Activated naive CD4-positive, alpha-beta T cell treated with Interleukin-2 at 50 U/mL for 16 hours (primary cell): Measurements from ENCODE around the gene GJA1.
"Not testable (repeated sequence)": the region's sequence is repeated elsewhere in the genome, so short reads cannot be mapped to it uniquely, and the experiment has no call there.

Experiments used
- DNase-seq: peaks from one replicate; pipeline ENCODE4 v3.0.0-alpha.2; 2020

GJA1 gene

DNA sequence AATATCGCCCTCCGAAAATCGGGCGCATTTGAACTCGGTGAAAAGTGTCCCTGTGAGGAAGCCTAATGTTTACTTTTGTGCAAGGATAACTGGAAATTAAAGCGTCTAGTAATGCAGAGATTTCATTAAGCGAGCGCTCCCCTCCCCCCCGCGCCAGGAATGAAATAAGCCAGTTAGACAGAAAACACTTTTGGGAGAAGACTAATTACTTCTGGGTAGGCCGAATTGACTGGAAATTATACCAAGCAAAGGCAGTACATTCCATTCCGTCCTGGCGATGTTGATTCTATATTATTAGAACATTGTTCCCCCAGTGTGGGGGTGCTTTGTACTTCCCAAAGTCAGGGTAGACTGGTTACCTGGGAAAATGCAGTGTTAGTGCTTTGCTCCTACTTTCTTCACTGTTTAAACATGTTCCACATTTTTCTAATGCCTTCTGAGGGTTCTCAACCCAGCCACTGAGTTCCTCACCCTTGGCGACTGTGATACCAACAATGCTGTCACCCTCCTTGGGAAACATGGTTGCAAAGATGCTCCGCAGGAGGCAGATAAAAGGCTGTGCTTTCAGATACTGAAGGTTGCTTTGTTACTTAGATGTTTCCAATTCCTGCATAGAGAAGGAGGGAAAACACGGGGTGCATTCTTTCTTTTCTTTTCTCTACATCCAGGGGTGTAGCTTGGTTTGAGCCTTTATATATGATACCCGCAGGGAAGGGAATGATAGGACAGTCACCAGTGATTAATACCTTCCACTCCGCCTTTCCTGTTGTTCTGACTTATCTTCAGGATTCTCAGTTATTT, 2.6 kb downstream of the GJA1 start:
- DNase-seq = no peak

DNA sequence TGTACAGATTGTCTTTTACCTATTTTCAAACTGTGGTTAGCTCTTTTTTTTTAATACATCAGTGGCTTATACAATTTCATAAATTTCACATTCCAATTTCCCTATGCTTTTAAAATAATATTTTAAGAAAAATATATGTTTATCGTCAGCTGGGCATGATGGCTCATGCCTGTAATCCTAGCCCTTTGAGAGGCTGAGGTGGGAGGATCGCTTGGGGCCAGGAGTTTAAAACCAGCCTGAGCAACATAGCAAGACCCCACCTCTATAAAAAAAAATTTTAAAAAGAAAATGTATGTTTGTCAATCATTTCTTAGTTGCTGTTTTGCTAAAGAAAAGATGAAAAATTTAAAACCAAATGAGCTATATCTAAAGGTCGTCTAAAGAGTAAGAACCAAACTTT, 3.4 kb downstream of the GJA1 start:
- no peak for DNase-seq

DNA sequence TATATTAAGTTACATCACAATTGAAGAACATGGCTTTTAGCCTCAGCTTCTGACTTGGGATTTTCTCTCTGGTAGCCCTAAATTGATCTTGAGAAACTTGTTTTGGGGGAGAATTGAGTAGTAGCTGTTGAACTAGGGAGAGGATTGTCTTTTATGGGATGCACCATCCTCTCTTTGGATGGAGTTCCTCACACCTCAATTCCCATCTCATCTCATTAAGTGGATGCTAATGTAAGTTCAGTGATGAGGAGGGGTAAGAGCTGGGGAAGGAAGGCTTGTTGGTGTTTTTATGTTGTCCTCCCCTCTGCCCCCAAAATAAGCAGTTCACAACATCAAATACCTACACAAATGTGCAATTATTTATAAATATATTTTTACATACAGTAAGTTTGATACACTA, 4.0 kb downstream of the GJA1 start:
- DNase-seq = no peak

DNA sequence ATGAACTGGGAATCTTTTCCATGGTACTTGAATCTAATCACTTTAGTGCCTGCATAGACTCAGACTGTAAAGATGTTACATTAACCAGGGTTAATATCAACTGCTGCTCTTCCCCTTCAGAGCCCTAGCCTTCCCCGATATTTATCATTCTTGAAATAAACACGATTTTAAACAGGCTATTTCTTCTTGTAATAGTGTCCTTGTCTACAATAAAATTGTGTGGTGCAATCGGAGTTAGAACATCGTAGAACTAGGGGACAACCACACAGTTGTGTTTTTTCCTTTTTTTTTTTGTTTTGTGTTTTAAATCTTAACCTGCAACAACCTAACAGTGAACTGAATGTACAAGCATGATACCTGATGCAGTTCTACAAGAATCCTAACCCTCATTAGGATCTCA, 4.5 kb downstream of the GJA1 start:
- no peak for DNase-seq

DNA sequence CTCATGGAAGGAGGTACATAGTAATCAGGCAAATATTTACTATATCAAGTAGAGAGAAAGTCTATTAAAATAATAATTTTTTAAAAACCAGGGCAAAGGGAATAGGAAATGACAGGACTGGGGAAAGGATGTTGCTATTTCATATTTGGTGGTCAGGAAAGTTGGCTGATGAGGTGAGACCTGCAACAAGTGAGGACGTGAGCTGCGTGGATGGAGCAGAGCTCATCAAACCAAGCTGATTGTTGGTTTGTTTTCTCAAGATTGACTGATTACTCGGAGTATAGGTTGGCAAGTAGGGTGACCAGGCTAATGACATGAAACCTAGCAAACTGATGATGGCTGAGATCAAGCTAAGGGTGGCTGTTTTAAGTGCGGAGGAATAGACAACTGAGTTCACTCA, 6.0 kb downstream of the GJA1 start:
- no peak for DNase-seq

DNA sequence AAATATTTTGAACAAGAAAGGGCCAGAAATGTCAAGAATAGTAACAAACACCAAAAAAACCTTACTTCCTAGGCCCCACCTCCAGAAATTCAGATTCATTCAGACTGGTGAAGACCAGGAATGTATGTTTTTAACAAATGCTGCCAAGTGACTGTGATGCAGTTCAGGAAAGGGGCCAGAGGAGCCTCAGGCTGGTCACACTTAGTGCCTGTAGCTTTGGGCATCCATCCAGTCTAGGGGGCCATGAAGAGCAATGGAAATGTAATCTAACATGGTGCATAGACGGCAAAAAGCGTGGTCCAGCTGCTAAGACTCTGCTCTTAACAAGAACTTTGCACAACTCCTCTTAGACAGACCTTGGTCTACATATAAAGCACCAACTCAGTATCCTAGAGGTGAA, 7.1 kb downstream of the GJA1 start:
- DNase-seq = no peak

DNA sequence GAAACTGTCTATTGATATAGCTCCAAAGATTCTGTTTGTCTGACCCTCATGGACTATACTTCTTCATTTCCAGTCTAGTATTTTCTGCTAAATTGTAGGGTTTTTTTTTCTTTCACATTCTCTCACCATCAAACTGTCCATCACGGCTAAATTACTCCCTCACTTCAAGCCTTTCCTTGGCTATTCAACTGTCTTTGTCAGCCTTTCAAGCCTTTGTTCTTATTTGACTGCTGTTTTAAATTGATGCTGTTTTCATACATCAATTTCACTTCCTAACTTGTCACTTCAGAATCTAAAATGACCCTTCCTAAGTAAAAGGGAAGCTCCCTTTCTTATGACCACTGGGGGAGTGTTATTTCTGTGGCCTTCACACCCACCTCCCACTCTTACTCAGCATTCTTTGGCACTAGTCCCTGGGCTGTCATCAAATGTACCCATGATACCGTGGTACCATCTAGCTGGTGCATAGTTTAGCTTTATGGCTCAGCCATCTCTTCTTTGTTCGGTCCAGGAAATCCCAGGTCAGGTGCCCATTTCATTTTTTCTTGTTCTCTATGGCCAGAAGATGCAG, 8.6 kb downstream of the GJA1 start:
- no peak for DNase-seq

DNA sequence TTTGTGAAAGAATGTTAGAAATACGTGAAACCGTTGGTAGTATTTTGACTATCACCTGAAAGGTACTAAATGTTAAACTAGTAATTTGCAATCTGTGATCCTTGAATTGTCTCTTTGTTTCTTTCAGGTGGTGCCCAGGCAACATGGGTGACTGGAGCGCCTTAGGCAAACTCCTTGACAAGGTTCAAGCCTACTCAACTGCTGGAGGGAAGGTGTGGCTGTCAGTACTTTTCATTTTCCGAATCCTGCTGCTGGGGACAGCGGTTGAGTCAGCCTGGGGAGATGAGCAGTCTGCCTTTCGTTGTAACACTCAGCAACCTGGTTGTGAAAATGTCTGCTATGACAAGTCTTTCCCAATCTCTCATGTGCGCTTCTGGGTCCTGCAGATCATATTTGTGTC, 11.3 kb downstream of the GJA1 start:
- not testable (repeated sequence) for DNase-seq

DNA sequence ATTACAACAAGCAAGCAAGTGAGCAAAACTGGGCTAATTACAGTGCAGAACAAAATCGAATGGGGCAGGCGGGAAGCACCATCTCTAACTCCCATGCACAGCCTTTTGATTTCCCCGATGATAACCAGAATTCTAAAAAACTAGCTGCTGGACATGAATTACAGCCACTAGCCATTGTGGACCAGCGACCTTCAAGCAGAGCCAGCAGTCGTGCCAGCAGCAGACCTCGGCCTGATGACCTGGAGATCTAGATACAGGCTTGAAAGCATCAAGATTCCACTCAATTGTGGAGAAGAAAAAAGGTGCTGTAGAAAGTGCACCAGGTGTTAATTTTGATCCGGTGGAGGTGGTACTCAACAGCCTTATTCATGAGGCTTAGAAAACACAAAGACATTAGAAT, 12.3 kb downstream of the GJA1 start:
- DNase-seq = not testable (repeated sequence)

DNA sequence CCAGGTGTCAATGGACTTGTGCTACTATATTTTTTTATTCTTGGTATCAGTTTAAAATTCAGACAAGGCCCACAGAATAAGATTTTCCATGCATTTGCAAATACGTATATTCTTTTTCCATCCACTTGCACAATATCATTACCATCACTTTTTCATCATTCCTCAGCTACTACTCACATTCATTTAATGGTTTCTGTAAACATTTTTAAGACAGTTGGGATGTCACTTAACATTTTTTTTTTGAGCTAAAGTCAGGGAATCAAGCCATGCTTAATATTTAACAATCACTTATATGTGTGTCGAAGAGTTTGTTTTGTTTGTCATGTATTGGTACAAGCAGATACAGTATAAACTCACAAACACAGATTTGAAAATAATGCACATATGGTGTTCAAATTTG, 13.1 kb downstream of the GJA1 start:
- DNase-seq = not testable (repeated sequence)

DNA sequence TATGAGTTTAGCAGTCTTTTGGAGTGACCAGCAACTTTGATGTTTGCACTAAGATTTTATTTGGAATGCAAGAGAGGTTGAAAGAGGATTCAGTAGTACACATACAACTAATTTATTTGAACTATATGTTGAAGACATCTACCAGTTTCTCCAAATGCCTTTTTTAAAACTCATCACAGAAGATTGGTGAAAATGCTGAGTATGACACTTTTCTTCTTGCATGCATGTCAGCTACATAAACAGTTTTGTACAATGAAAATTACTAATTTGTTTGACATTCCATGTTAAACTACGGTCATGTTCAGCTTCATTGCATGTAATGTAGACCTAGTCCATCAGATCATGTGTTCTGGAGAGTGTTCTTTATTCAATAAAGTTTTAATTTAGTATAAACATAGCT, 13.9 kb downstream of the GJA1 start:
- DNase-seq = no peak

DNA sequence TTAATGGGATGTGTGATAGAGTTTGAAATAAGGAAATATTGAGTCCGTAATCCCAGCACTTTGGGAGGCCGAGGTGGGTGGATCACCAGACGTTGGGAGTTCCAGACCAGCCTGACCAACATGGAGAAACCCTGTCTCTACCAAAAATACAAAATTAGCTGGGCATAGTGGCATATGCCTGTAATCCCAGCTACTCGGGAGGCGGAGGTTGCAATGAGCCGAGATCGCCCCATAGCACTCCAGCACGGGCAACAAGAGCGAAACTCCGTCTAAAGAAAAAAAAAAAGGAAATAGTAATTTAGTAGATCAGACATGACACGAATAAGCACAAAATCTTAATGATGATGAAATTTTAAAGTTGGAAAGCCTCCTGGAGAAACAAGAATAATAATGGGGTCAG, 14.8 kb downstream of the GJA1 start:
- no peak for DNase-seq

DNA sequence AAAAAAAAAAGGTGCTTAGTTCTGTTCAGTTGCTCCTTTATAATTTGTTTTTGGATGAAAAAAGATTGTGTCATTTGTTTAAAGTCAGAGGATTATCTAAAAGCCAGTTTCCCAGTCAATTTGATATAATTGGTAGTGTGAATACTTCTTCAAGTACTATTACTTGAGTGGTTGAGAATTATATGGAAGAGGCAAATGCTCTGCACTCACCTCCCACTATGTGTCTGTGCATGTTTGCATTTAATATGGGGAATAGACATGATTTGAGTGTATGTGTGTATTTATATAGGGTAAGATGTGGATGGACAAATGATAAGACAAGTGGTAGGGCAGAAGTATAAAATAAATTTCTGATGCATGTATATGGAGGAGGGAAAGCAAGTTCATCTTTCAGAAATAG, 15.8 kb downstream of the GJA1 start:
- DNase-seq = no peak

DNA sequence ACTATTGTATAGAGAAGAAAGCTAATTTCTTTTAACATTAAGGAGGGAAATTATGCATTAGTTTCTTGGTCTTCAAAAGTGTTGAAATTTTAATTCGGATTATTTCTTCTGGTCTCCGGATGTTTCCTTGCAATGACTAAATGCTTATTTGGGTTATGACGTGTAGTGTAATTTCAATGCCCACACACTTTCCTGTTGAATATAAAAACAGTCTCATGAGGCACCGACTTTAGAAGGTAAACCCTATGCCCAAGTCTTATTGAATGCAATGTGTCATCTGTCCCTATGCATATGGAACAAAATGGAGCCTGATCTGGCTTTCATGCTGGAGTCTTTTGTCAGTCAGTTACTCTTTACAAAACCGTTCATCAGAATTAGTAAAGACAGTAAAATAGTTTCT, 17.7 kb downstream of the GJA1 start:
- no peak for DNase-seq

DNA sequence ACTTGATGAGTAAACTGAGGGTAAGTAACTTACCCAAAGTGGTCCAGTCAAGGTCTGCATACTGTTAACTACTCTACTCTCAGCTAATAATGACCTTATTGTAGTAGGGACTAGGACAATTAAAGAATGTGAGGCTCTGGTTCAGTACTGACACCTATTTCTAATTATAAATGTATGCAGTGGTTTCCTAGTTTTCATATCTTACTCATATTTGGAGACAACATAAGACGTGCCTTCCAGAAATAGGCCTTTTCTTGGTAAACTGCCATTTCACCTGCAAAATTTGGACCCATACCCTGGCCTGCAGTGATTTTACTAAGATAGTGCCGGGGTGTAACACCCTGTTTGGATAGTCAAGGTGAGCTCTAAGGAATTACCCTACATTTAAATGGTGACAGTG, 24.7 kb downstream of the GJA1 start:
- DNase-seq = no peak

DNA sequence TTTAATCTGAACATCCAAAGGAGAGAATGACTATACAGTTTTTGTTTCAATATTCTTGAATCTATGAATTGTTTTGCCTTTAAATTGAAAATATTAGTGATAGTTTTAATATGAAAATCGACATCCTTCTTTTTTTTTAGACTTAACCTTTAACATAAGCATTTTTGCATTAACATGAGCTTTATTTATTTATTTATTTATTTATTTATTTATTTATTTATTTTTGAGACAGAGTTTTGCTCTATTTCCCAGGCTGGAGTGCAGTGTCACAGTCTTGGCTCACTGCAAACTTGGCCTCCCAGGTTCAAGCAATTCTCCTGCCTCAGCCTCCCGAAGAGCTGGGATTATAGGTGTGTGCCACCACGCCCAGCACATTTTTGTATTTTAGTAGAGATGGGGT, 27.6 kb downstream of the GJA1 start:
- DNase-seq = no peak

DNA sequence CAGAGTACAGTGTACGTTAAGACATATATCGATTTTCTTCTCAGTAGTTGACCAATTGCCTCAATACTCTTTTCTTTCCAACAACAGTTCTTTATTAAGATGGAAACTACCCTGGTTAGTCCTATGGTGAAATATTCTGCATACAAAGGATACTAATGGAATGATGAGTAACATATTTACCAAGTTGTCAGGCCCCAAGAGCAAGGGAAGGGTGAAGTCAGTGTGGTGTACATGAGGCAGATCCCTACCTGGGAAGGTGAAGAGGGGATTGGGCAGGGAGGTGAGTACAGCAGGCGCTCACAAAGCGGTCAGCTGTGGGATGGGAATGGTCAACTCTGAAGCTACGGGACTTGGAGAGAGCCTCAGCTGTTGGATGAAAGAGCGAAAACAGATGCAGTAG, 29.7 kb downstream of the GJA1 start:
- no peak for DNase-seq

DNA sequence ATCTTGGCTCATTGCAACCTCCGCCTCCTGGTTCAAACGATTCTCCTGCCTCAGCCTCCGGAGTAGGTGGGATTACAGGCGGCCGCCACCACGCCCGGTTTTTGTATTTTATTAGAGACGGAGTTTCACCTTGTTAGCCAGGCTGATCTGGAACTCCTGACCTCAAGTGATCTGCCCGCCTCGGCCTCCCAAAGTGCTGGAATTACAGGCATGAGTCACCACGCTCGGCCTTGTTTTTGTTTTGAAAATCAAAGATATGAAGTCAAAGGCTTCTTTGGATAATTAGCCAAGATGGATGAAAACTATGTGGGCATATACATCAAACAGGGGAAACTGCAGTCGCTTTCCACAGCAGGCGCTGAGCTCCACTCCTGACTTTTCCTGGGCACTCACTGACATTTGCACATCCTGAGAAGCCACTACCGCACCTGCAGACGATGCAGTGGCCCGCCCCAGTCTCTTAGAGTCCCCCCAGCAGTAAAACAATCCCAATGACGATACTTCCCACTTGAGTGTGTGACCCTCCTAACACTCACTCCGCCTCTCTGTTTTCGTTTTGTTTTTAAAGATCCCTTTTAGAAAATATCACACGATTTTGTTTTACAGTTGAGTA, 44.1 kb downstream of the GJA1 start:
- no peak for DNase-seq

DNA sequence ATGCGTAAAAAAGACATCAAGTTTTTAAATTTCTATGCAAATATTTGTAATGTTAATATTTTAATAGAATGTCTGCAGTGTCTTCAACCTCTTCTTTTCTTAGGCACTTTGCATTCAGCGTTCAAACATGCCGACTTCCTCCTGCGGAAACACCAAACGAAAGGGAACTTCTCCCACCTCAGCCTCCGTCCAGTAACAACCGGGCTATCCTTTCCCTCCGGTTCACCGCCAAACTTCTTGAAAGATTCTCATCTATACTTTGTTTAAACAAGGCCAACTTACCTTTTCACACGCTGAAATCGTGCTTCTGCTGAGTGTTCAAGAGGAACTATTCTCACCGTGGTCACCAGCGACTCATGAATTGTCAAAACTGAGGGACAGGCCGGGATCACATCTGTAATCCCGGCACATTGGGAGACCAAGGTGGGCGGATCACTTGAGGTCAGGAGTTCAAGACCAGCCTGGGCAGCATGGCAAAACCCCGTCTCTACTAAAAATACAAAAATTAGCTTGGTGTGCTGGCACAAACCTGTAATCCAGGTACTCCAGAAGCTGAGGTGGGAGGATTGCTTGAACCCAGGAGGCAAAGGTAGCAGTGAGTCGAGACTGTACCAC, 44.8 kb downstream of the GJA1 start:
- DNase-seq = no peak

DNA sequence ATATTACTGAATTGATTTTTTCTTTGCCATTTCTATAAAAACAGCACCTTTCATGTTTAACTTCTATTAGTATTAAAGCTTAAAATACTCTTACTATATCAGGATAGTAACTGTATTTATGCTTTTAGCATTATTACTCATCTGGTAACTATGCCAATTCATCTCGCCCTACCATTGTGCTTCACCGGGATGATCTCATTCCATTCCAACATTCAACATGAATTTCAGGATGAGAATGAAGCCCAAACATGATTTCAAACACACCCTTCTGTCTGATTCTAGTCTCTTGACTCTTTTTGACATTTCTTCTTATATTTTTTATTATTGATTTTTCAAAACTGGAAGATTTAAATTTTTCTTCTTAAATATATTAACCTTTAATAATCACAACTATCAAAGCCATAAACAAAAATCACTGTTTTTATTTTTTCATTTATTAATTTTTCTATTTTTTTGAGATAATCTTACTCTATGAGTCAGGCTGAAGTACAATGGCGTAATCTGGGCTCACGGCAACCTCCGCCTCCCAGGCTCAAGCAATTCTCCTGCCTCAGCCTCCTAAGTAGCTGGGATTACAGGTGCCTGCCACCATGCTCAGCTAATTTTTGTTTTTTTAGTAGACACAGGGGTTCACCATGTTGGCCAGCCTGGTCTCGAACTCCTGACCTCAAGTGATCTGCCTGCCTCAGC, 46.7 kb downstream of the GJA1 start:
- DNase-seq = no peak

DNA sequence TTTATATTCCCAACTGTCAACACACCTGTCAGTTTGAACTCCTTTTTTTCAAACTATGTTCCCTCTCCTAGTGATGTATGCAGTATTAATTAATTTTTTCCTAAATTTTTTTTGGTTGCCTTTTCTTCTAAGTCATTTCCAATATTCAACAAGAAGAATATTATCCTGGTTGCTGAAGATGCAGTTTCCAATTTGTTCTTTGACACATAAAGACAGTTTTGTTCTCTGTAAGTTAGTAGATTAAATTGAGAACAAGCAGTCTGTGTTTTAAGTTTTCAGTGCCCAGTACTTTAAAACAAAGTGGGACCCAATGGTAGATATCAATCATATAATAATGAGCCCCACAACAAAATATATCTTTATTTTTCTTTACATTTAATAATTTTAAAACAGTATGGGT, 47.3 kb downstream of the GJA1 start:
- DNase-seq = no peak

DNA sequence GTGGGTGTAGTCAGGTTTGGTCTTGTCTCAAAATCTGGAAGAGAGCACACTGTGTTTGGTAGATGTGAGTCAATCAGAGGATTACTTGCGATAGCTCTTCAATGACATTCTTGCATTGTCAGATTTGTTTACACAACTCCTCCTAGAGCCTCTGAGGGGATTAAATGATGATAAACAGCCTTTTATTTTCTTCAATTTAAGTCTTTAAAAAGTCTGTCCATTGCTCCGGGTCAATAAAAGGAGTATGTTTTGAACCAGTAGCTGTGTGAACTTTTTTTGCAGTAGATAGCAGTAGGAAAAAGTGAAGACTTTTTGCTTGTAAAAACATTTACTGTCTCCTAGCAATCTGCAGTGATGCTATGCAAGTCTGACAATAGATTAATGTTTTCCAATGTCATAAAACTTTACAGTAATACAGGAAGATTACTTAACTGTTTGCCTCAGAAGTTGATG, 49.9 kb downstream of the GJA1 start:
- DNase-seq = no peak

DNA sequence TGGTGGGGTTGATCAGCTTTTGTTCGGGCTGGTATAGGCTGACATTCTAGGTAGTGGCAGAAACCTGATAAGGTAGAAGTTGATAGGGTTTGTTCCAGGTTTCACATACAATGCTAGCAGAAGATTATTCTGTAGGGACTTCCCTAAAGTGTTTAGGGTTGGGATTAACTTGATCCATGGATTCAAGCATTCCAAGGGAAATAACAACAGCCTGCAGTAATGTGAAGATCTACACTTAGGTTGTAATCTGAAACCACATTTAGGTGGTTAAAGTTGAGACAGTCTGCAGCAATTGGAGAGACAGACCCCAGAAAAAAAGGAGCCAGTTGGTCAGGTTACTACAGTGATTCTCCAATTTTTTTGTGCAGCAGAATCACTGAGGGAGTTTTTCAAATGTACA, 56.1 kb downstream of the GJA1 start:
- no peak for DNase-seq

DNA sequence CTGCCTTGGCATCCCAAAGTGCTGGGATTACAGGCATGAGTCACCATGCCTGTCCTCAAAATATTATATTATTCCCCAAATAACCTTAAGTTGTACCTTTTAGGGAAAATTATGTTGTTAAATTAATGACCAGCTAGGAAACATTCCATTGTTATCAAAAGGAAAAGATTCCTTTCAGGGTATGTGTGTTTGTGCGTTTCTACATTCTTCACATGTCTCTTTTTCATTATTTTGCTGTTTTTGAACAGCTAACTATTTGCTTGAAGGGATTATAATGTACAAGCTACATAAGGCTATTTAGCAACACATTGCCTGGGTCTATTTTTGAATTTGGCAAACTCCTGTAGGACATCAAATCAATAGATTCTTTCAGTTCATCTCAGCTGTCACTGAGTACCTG, 57.1 kb downstream of the GJA1 start:
- no peak for DNase-seq
